SK-N-SH treated with all-trans-retinoic acid at 6 μM for 48 hours (cell line): ENCODE measurements around the gene CFAP45.

Experiments used
- ATAC-seq: fragments of 200-7000 bp; cut with Tn5 transposase; 3 replicates; pipeline ENCODE4 v1.9.1; 2020; ENCODE audit warnings: mild to moderate bottlenecking, moderate library complexity
- ARNTL ChIP-seq: fragments of 450-650 bp; formaldehyde crosslinking; IDR thresholded peaks from 2 replicates; pipeline ENCODE4 v1.5.0; 2020; ENCODE audit warnings: low read depth, mild to moderate bottlenecking, moderate library complexity, borderline replicate concordance
- BACH2 ChIP-seq: fragments of 250-450 bp; sonication (Bioruptor Pico); IDR thresholded peaks from 2 replicates; pipeline ENCODE4 v1.9.0; 2021; ENCODE audit warnings: mild to moderate bottlenecking, borderline replicate concordance
- CSDC2 ChIP-seq: fragments of 250-450 bp; sonication (Bioruptor Pico); IDR thresholded peaks from 2 replicates; pipeline ENCODE4 v1.5.0; 2020; ENCODE audit warnings: mild to moderate bottlenecking, moderate library complexity
- ESRRG ChIP-seq: fragments of 250-450 bp; sonication (Bioruptor Pico); IDR thresholded peaks from 2 replicates; pipeline ENCODE4 v1.6.1; 2021; ENCODE audit warnings: mild to moderate bottlenecking
- GLIS3 ChIP-seq: fragments of 250-450 bp; sonication (Bioruptor Pico); IDR thresholded peaks from 2 replicates; pipeline ENCODE4 v1.5.0; 2020; ENCODE audit warnings: mild to moderate bottlenecking, moderate library complexity
- ISL1 ChIP-seq: fragments of 250-450 bp; sonication (Bioruptor Pico); IDR thresholded peaks from 2 replicates; pipeline ENCODE4 v2.1.2; 2022; ENCODE audit warnings: mild to moderate bottlenecking, moderate library complexity
- PPARA ChIP-seq: fragments of 250-450 bp; sonication (Bioruptor Pico); IDR thresholded peaks from 2 replicates; pipeline ENCODE4 v1.5.0; 2020; ENCODE audit warnings: mild to moderate bottlenecking, borderline replicate concordance
- RARB ChIP-seq: fragments of 250-450 bp; sonication (Bioruptor Pico); IDR thresholded peaks from 2 replicates; pipeline ENCODE4 v1.8.0; 2021; ENCODE audit warnings: mild to moderate bottlenecking, moderate library complexity
- TOX ChIP-seq: fragments of 250-450 bp; sonication (Bioruptor Pico); IDR thresholded peaks from 2 replicates; pipeline ENCODE4 v1.8.0; 2021; ENCODE audit warnings: mild to moderate bottlenecking, moderate library complexity, borderline replicate concordance
- ZFP3 ChIP-seq: fragments of 250-450 bp; sonication (Bioruptor Pico); IDR thresholded peaks from 2 replicates; pipeline ENCODE4 v1.5.0; 2020; ENCODE audit warnings: mild to moderate bottlenecking, moderate library complexity
- ZFP30 ChIP-seq: fragments of 450-650 bp; formaldehyde crosslinking; IDR thresholded peaks from 2 replicates; pipeline ENCODE4 v1.5.0; 2022; ENCODE audit warnings: mild to moderate bottlenecking, moderate library complexity
- ZNF565 ChIP-seq: fragments of 450-650 bp; formaldehyde crosslinking; conservative IDR thresholded peaks from 2 replicates; pipeline ENCODE4 v1.5.0; 2020; ENCODE audit warnings: low read depth, mild to moderate bottlenecking, moderate library complexity
- ZNF70 ChIP-seq: fragments of 450-650 bp; formaldehyde crosslinking; IDR thresholded peaks from 2 replicates; pipeline ENCODE4 v1.5.0; 2020; ENCODE audit warnings: mild to moderate bottlenecking, moderate library complexity
- TF ChIP-seq, protein P1 (sequence below): fragments of 250-450 bp; sonication (Bioruptor Pico); IDR thresholded peaks from 2 replicates; pipeline ENCODE4 v1.8.0; 2021; ENCODE audit warnings: low read depth, mild to moderate bottlenecking, moderate library complexity, borderline replicate concordance
- TF ChIP-seq, protein P2 (sequence below): fragments of 250-450 bp; sonication (Bioruptor Pico); IDR thresholded peaks from 2 replicates; pipeline ENCODE4 v1.5.1; 2020; ENCODE audit warnings: low read depth, mild to moderate bottlenecking, moderate library complexity
- TF ChIP-seq, protein P3 (sequence below): fragments of 250-450 bp; sonication (Bioruptor Pico); IDR thresholded peaks from 2 replicates; pipeline ENCODE4 v1.5.1; 2021; ENCODE audit warnings: mild to moderate bottlenecking, moderate library complexity
- TF ChIP-seq, protein P4 (sequence below): fragments of 250-450 bp; sonication (Bioruptor Pico); IDR thresholded peaks from 2 replicates; pipeline ENCODE4 v1.5.0; 2020; ENCODE audit warnings: mild to moderate bottlenecking, moderate library complexity
- TF ChIP-seq, protein P5 (sequence below): fragments of 250-450 bp; sonication (Bioruptor Pico); IDR thresholded peaks from 2 replicates; pipeline ENCODE4 v1.8.0; 2020; ENCODE audit warnings: mild to moderate bottlenecking, moderate library complexity, borderline replicate concordance

Gene CFAP45

DNA sequence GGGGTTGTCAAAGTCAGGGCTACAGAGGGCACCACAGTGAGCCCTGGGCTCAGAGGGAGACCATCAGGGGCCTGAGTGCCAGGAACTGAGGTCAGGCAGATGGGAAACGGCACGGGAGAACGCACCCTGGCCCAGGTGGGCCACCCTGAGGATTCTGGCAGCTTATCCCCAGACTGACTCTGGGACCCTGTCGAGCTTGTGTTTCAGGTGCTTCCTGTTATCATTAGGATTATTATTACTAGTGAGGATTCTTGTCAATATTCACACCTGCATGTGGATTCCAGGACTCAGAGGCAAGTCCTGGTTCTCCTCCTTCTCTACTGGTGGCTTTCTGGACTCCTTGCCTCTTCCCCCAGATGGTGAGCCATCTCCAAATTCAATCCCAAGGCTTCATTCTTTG lies 52.7 kb downstream of the CFAP45 start (continued):
- TF ChIP-seq, protein P1, sequence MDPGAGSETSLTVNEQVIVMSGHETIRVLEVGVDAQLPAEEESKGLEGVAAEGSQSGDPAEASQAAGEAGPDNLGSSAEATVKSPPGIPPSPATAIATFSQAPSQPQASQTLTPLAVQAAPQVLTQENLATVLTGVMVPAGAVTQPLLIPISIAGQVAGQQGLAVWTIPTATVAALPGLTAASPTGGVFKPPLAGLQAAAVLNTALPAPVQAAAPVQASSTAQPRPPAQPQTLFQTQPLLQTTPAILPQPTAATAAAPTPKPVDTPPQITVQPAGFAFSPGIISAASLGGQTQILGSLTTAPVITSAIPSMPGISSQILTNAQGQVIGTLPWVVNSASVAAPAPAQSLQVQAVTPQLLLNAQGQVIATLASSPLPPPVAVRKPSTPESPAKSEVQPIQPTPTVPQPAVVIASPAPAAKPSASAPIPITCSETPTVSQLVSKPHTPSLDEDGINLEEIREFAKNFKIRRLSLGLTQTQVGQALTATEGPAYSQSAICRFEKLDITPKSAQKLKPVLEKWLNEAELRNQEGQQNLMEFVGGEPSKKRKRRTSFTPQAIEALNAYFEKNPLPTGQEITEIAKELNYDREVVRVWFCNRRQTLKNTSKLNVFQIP: no peak
- TF ChIP-seq ZNF70 (CRISPR knock-in tag) (no peak), ESRRG (CRISPR knock-in tag) (no peak), ARNTL (CRISPR knock-in tag) (no peak)
- TF ChIP-seq, protein P2, sequence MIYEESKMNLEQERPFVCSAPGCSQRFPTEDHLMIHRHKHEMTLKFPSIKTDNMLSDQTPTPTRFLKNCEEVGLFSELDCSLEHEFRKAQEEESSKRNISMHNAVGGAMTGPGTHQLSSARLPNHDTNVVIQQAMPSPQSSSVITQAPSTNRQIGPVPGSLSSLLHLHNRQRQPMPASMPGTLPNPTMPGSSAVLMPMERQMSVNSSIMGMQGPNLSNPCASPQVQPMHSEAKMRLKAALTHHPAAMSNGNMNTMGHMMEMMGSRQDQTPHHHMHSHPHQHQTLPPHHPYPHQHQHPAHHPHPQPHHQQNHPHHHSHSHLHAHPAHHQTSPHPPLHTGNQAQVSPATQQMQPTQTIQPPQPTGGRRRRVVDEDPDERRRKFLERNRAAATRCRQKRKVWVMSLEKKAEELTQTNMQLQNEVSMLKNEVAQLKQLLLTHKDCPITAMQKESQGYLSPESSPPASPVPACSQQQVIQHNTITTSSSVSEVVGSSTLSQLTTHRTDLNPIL (CRISPR knock-in tag): no peak
- TF ChIP-seq, protein P3, sequence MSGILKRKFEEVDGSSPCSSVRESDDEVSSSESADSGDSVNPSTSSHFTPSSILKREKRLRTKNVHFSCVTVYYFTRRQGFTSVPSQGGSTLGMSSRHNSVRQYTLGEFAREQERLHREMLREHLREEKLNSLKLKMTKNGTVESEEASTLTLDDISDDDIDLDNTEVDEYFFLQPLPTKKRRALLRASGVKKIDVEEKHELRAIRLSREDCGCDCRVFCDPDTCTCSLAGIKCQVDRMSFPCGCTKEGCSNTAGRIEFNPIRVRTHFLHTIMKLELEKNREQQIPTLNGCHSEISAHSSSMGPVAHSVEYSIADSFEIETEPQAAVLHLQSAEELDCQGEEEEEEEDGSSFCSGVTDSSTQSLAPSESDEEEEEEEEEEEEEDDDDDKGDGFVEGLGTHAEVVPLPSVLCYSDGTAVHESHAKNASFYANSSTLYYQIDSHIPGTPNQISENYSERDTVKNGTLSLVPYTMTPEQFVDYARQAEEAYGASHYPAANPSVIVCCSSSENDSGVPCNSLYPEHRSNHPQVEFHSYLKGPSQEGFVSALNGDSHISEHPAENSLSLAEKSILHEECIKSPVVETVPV (CRISPR knock-in tag): no peak

DNA sequence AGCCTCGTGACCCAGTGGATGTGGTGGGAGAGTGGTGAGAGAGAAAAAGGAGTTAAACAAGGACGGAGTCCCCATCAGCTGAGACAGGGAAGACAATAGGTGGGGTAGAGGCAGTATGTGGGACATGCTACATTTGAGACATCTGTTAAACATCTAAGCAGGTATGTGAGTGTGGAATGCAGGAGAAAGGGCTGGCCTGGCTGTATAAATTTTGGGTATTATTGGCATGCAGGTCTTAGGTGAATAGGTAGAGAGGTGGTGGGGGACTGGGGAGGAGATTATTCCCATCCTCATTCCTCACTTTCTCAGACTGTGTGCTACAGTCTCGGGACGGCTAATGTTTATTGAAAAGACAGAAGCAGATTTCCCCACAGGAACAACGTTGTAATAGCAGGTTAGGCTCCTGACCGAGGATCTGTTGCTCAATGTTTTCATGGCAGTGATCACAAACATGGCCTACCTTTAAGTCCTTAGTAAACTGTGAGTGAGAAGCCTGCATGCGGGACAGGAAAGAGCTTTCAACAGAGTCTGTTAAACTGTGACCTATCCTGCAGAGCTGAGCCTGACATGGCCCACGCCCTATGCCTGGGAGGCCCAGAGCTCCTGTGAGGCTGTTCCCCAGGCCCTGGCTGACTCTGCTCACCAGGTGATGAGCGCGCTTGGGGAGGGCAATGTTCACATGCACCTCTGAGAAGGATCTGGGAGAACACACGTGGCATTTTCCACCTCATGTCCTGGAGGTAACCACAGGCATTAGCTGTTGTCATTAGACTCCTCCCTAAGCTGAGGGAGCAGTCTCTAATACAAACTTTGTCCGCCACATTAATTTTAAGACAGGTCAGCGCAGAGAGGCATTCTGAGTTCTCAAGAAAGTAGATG lies 54.0 kb downstream of the CFAP45 start:
- ATAC-seq: no peak

DNA sequence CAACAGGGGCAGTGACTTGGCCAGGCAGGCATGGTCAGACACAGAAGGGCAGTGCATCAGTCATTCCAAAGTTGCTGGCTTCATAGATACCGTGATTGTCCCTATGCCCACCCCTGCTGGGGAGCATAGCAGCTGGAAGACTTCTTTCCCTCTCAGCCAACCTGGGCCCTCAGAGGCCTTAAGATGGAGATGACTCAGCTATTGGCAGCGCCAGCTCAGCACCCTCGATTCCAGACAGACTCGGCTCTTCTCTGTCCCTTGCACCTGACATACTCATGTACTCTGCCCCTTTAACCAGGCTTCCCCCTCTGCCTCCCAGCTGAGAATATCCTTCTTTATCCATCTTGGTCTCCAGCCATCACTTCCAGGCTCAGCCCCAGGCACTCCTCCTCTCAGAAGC lies 56.5 kb downstream of the CFAP45 start:
- ATAC-seq: peak; percentile 25; the same call in 1 of the 3 replicates
- no peak for TF ChIP-seq ZFP3 (CRISPR knock-in tag)
- TF ChIP-seq, all 23 proteins: peak for 0

More for the DNA sequence above, 54.0 kb downstream of the CFAP45 start:
- TF ChIP-seq ISL1: no peak
- TF ChIP-seq, protein P4, sequence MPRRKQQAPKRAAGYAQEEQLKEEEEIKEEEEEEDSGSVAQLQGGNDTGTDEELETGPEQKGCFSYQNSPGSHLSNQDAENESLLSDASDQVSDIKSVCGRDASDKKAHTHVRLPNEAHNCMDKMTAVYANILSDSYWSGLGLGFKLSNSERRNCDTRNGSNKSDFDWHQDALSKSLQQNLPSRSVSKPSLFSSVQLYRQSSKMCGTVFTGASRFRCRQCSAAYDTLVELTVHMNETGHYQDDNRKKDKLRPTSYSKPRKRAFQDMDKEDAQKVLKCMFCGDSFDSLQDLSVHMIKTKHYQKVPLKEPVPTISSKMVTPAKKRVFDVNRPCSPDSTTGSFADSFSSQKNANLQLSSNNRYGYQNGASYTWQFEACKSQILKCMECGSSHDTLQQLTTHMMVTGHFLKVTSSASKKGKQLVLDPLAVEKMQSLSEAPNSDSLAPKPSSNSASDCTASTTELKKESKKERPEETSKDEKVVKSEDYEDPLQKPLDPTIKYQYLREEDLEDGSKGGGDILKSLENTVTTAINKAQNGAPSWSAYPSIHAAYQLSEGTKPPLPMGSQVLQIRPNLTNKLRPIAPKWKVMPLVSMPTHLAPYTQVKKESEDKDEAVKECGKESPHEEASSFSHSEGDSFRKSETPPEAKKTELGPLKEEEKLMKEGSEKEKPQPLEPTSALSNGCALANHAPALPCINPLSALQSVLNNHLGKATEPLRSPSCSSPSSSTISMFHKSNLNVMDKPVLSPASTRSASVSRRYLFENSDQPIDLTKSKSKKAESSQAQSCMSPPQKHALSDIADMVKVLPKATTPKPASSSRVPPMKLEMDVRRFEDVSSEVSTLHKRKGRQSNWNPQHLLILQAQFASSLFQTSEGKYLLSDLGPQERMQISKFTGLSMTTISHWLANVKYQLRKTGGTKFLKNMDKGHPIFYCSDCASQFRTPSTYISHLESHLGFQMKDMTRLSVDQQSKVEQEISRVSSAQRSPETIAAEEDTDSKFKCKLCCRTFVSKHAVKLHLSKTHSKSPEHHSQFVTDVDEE (CRISPR knock-in tag): no peak
- TF ChIP-seq ZNF70 (CRISPR knock-in tag): no peak
- TF ChIP-seq GLIS3: no peak
- TF ChIP-seq ZNF565 (CRISPR knock-in tag): no peak
- no peak for TF ChIP-seq ZFP3 (CRISPR knock-in tag)
- no peak for TF ChIP-seq BACH2 (CRISPR knock-in tag)
- no peak for TF ChIP-seq RARB (CRISPR knock-in tag)
- no peak for TF ChIP-seq ARNTL (CRISPR knock-in tag)

DNA sequence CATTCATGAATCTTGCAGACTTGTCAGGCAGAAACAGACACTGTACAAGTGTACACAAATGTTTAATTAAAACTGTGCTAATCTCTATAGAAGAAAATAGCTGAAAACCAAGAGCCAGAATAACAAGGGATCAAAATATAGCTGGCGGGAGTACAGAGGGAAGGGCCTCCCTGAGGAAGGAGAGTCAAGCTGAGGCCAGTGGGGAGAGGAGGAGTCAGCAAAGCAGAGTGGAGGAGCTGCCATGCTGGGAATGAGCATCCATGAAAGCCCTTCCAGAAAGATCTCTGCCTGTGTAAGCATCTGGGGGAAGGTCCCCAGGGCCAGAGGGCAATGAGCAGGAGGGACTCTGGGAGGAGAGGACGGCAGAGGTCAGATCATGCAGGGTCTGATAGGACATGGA lies 58.2 kb downstream of the CFAP45 start:
- ATAC-seq: no peak
- no peak for TF ChIP-seq ZFP30 (CRISPR knock-in tag)
- no peak for TF ChIP-seq GLIS3
- no peak for TF ChIP-seq CSDC2 (CRISPR knock-in tag)

DNA sequence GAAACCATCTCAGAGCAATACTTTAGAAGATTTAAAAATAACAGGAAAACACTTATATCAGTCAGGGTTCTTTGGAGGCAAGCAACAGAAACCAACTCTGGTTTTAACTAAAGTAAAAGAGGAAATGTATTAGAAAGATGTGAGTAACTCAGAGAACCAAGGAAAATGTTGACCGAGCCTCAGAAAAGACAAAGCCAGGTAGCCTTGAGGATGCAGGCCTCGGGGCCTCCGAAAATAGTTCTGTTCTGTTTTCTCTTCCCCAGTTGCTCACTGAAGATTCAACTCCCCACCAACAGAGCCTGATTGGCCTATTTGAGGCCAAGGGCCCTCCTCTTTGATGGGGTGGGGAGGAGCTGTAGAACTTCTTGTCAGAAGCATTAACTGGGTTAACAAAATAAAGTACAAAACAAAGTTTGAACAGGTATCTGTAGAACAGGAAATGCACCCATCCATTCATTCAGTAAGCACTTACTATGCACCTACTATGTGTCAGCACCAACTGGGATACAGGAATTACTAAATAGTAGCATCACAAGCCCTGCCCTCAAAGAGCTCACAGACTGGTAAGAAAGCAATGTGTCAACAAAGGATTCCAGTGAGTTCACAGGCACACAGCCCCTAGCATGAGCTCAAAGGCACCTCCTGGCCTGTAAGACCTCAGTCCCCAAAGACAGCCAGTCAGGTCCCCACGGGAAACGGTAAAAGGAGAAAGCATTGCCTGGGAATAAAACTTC lies 60.7 kb downstream of the CFAP45 start:
- TF ChIP-seq TOX: no peak
- no peak for TF ChIP-seq ZFP30 (CRISPR knock-in tag)
- TF ChIP-seq, protein P5, sequence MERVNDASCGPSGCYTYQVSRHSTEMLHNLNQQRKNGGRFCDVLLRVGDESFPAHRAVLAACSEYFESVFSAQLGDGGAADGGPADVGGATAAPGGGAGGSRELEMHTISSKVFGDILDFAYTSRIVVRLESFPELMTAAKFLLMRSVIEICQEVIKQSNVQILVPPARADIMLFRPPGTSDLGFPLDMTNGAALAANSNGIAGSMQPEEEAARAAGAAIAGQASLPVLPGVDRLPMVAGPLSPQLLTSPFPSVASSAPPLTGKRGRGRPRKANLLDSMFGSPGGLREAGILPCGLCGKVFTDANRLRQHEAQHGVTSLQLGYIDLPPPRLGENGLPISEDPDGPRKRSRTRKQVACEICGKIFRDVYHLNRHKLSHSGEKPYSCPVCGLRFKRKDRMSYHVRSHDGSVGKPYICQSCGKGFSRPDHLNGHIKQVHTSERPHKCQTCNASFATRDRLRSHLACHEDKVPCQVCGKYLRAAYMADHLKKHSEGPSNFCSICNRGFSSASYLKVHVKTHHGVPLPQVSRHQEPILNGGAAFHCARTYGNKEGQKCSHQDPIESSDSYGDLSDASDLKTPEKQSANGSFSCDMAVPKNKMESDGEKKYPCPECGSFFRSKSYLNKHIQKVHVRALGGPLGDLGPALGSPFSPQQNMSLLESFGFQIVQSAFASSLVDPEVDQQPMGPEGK: no peak
- no peak for TF ChIP-seq PPARA (CRISPR knock-in tag)
- no peak for TF ChIP-seq ZNF70 (CRISPR knock-in tag)
- ATAC-seq: no peak
